Upper lobe of left lung (tissue), 4 donors: ENCODE measurements around the gene DNAH17.

ENCODE experiments used
- EP300 ChIP-seq, 4 donors: sonication (generic); formaldehyde crosslinking; IDR thresholded peaks; one replicate each; pipeline ENCODE4 v1.5.1; 2017; ENCODE audit warnings: antibody characterized with exemption in 4 of 4, control low read depth in 2 of 4
- POLR2AphosphoS5 ChIP-seq, 2 donors: sonication (generic); formaldehyde crosslinking; IDR thresholded peaks; one replicate each; pipeline ENCODE4 v1.5.1; 2017; ENCODE audit warnings: antibody characterized with exemption in 2 of 2
- TF ChIP-seq, protein P1 (sequence below), 6 experiments: fragments of 450-650 bp in 4 of 6; fragments of 200-600 bp in 2 of 6; sonication (generic) in 2 of 6; IDR thresholded peaks; one replicate each; pipeline ENCODE4 v1.5.1; 2016 to 2019; ENCODE audit warnings: antibody characterized with exemption in 6 of 6

DNA sequence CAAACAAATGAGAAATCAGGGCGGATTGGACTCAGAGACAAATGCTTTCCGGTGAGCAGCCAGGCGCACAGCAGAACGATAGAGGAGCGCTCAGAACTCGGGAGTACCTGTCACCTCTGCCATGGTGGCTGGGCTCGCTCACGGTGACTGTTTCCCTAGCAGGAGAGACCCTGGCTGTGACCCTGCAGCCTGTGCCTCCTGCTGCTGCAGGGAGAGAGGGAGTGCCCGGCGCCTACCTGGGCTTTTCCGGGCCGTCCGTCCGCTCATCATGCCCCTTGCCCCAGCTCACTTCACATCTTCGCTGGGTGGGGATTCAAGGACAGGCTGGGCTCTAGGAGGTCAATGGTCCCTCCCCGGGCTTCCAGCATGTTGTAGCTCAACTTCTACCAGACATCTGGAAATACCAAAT, 14.1 kb upstream of the DNAH17 start:
- TF ChIP-seq, protein P1, sequence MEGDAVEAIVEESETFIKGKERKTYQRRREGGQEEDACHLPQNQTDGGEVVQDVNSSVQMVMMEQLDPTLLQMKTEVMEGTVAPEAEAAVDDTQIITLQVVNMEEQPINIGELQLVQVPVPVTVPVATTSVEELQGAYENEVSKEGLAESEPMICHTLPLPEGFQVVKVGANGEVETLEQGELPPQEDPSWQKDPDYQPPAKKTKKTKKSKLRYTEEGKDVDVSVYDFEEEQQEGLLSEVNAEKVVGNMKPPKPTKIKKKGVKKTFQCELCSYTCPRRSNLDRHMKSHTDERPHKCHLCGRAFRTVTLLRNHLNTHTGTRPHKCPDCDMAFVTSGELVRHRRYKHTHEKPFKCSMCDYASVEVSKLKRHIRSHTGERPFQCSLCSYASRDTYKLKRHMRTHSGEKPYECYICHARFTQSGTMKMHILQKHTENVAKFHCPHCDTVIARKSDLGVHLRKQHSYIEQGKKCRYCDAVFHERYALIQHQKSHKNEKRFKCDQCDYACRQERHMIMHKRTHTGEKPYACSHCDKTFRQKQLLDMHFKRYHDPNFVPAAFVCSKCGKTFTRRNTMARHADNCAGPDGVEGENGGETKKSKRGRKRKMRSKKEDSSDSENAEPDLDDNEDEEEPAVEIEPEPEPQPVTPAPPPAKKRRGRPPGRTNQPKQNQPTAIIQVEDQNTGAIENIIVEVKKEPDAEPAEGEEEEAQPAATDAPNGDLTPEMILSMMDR (IDR thresholded peaks at IDR 0.05), result no peak
- TF ChIP-seq POLR2AphosphoS5 (IDR thresholded peaks at IDR 0.05) (no peak), EP300 (IDR thresholded peaks at IDR 0.05) (no peak)
